Measurements from ENCODE around the gene OTOP3.

GRCh38 chr17:74950207-74950606, 14.5 kb downstream of the OTOP3 start:
- TF ChIP-seq POLR2AphosphoS5 (IDR thresholded peaks at IDR 0.05; ENCODE audit: low read depth, low read length) (no peak), POLR2A (IDR thresholded peaks at IDR 0.05; ENCODE audit: low read depth, low read length) (no peak)
